H1 (cell line): ENCODE measurements around the gene CNBD2. TPM values are rescaled to one million over a fixed set of nuclear protein-coding genes. Genes with fewer than 3 reads are reported as not detected.
A peak's percentile ranks its signal among the peaks of the same experiment; 100 is the strongest.

ENCODE experiments used
- CTCF ChIA-PET: fragments of 300-600 bp; sonication (Branson Sonifier 250); formaldehyde crosslinking; loops from one replicate; lab custom pipeline; 2021; ENCODE audit not compliant: partially characterized antibody; lab: Charles Lee
- POLR2A ChIA-PET: fragments of 300-600 bp; sonication (Branson Sonifier 250); formaldehyde crosslinking; loops from one replicate; lab custom pipeline; 2021; ENCODE audit warnings: inconsistent platforms; ENCODE audit not compliant: partially characterized antibody; lab: Charles Lee
- DNase-seq, 2 experiments: peaks; one replicate each; pipeline versions ENCODE4 v3.0.0 to v3.0.0-alpha.2; 2010 to 2022; ENCODE audit warnings: low spot score in 2 of 2, low read depth in 1 of 2, mixed read lengths in 1 of 2
- FAIRE-seq: peaks from 2 replicates; lab custom pipeline; 2011; peaks lifted over from hg19 to GRCh38; lab: Jason Lieb, UNC
- H2AFZ ChIP-seq: 2 replicates; pipeline ENCODE4 v1.8.1; 2012; ENCODE audit warnings: low read length, inconsistent platforms
- H2AK5ac ChIP-seq: 2 replicates; pipeline ENCODE4 v1.6.1; 2013; ENCODE audit warnings: low read depth, low read length
- H2BK120ac ChIP-seq: replicated peaks from 2 replicates; pipeline ENCODE3; 2013; ENCODE audit warnings: low read depth, low read length, inconsistent platforms
- H2BK12ac ChIP-seq: 2 replicates; pipeline ENCODE4 v1.6.1; 2013; ENCODE audit warnings: low read depth, low read length
- H2BK15ac ChIP-seq: 2 replicates; pipeline ENCODE4 v1.6.1; 2013; ENCODE audit warnings: low read length
- H2BK20ac ChIP-seq: 2 replicates; pipeline ENCODE4 v1.6.1; 2013; ENCODE audit warnings: low read length
- H2BK5ac ChIP-seq: 2 replicates; pipeline ENCODE4 v1.6.1; 2013; ENCODE audit warnings: low read depth, low read length
- H3K14ac ChIP-seq: 2 replicates; pipeline ENCODE4 v1.6.1; 2013; ENCODE audit warnings: inconsistent platforms; ENCODE audit not compliant: insufficient read length
- H3K18ac ChIP-seq: 2 replicates; pipeline ENCODE4 v1.6.1; 2013; ENCODE audit warnings: low read length; ENCODE audit errors: extremely low read depth
- H3K23ac ChIP-seq: 2 replicates; pipeline ENCODE4 v1.6.1; 2013; ENCODE audit warnings: inconsistent platforms; ENCODE audit not compliant: insufficient read length
- H3K23me2 ChIP-seq: 2 replicates; pipeline ENCODE4 v1.6.1; 2013; ENCODE audit warnings: low read depth, low read length
- H3K27ac ChIP-seq: 2 replicates; pipeline ENCODE4 v1.6.1; 2011; ENCODE audit warnings: low read depth, low read length, inconsistent platforms
- H3K27me3 ChIP-seq, 4 experiments: replicated peaks in 1 of 4; 1 replicate in 1 of 4; 2 replicates in 3 of 4; pipeline versions ENCODE4 v1.6.1 to v1.8.1; 2011 to 2013; ENCODE audit warnings: low read length in 3 of 4, mild to moderate bottlenecking in 3 of 4, inconsistent platforms in 2 of 4, mixed read lengths in 2 of 4, moderate library complexity in 1 of 4; ENCODE audit not compliant: control insufficient read depth in 3 of 4, insufficient read depth in 3 of 4; ENCODE audit errors: extremely low read depth in 1 of 4
- H3K36me3 ChIP-seq, 4 experiments: 2 replicates each; pipeline versions ENCODE4 v1.6.1 to v1.8.1; 2011 to 2013; ENCODE audit warnings: mild to moderate bottlenecking in 4 of 4, low read length in 3 of 4, moderate library complexity in 2 of 4, control low read depth in 1 of 4, inconsistent platforms in 1 of 4; ENCODE audit not compliant: insufficient read depth in 4 of 4, control insufficient read depth in 2 of 4
- H3K4ac ChIP-seq: replicated peaks from 2 replicates; pipeline ENCODE3; 2013; ENCODE audit warnings: low read length, low read depth, mixed read lengths, inconsistent platforms; ENCODE audit not compliant: insufficient read length
- H3K4me1 ChIP-seq, 4 experiments: replicated peaks in 1 of 4; 1 replicate in 1 of 4; 2 replicates in 3 of 4; pipeline versions ENCODE4 v1.6.1 to v1.8.1; 2011 to 2013; ENCODE audit warnings: low read length in 3 of 4, inconsistent platforms in 2 of 4, mixed read lengths in 1 of 4; ENCODE audit not compliant: insufficient read depth in 4 of 4, control insufficient read depth in 3 of 4
- H3K4me2 ChIP-seq, 2 experiments: 2 replicates each; pipeline versions ENCODE4 v1.6.1 to v1.8.1; 2011 to 2013; ENCODE audit warnings: low read depth in 2 of 2, low read length in 2 of 2, control low read depth in 1 of 2, inconsistent platforms in 1 of 2, mild to moderate bottlenecking in 1 of 2; ENCODE audit not compliant: insufficient read depth in 1 of 2
- H3K4me3 ChIP-seq, 4 experiments: fragments of 200-600, 300-600 bp in 1 of 4; sonication (generic), shearing (Covaris generic), sonication (Bioruptor Twin) in 1 of 4; 2 replicates each; pipeline versions ENCODE4 v1.5.1 to v1.8.1; 2011 to 2016; ENCODE audit warnings: low read length in 4 of 4, low read depth in 3 of 4, control low read depth in 2 of 4, inconsistent platforms in 2 of 4, mild to moderate bottlenecking in 2 of 4, mixed read lengths in 1 of 4, moderate library complexity in 1 of 4; ENCODE audit not compliant: insufficient read depth in 2 of 4; ENCODE audit errors: extremely low read depth in 1 of 4
- H3K56ac ChIP-seq: replicated peaks from 2 replicates; pipeline ENCODE3; 2013; ENCODE audit warnings: low read depth, mild to moderate bottlenecking, mixed read lengths, low read length, inconsistent platforms; ENCODE audit not compliant: insufficient read length
- H3K79me1 ChIP-seq: 2 replicates; pipeline ENCODE4 v1.6.1; 2013; ENCODE audit warnings: low read depth, low read length, control low read depth
- H3K79me2 ChIP-seq, 2 experiments: 2 replicates each; pipeline versions ENCODE4 v1.6.1 to v1.8.1; 2012 to 2013; ENCODE audit warnings: low read length in 2 of 2, mild to moderate bottlenecking in 2 of 2, inconsistent platforms in 1 of 2; ENCODE audit not compliant: insufficient read depth in 2 of 2, control insufficient read depth in 1 of 2
- H3K9ac ChIP-seq, 4 experiments: replicated peaks in 1 of 4; 1 replicate in 1 of 4; 2 replicates in 3 of 4; pipeline versions ENCODE4 v1.6.1 to v1.8.1; 2011 to 2013; ENCODE audit warnings: low read depth in 3 of 4, low read length in 3 of 4, control low read depth in 2 of 4, mild to moderate bottlenecking in 2 of 4, moderate library complexity in 2 of 4, inconsistent platforms in 1 of 4; ENCODE audit errors: extremely low read depth in 1 of 4
- H3K9me3 ChIP-seq, 2 experiments: 2 replicates each; pipeline versions ENCODE4 v1.6.1 to v1.8.1; 2012 to 2013; ENCODE audit warnings: mild to moderate bottlenecking in 2 of 2, moderate library complexity in 2 of 2, control low read depth in 1 of 2, inconsistent platforms in 1 of 2, low read depth in 1 of 2, low read length in 1 of 2, mixed read lengths in 1 of 2; ENCODE audit not compliant: insufficient read depth in 2 of 2
- H4K20me1 ChIP-seq, 2 experiments: replicated peaks in 1 of 2; 2 replicates each; pipeline versions ENCODE3 to v1.8.1; 2011 to 2013; ENCODE audit warnings: inconsistent platforms in 2 of 2, low read length in 2 of 2, mild to moderate bottlenecking in 1 of 2; ENCODE audit not compliant: insufficient read depth in 2 of 2, control insufficient read depth in 1 of 2
- H4K5ac ChIP-seq: 2 replicates; pipeline ENCODE4 v1.6.1; 2013; ENCODE audit warnings: low read length, low read depth, mixed read lengths, inconsistent platforms; ENCODE audit not compliant: insufficient read length
- H4K8ac ChIP-seq: 2 replicates; pipeline ENCODE4 v1.8.0; 2013; ENCODE audit warnings: mild to moderate bottlenecking, moderate library complexity, low read length, inconsistent platforms; ENCODE audit not compliant: insufficient read depth; ENCODE audit errors: extremely low read depth
- H4K91ac ChIP-seq: replicated peaks from 2 replicates; pipeline ENCODE3; 2013; ENCODE audit warnings: low read length, mixed read lengths, inconsistent platforms; ENCODE audit not compliant: insufficient read length
- CREB1 ChIP-seq: IDR thresholded peaks from 2 replicates; pipeline ENCODE4 v1.6.1; 2012; ENCODE audit warnings: inconsistent platforms
- GTF2F1 ChIP-seq: IDR thresholded peaks from 2 replicates; pipeline ENCODE4 v1.6.1; 2012; ENCODE audit warnings: low read depth, low read length, improper control_type of control experiment, borderline replicate concordance
- HDAC6 ChIP-seq: IDR thresholded peaks from one replicate; pipeline ENCODE4 v1.7.1; 2012; ENCODE audit warnings: low read depth, mild to moderate bottlenecking, inconsistent platforms, low read length, moderate library complexity
- KDM1A ChIP-seq: fragments of 200-600, 300-600 bp; sonication (generic); IDR thresholded peaks from 2 replicates; pipeline ENCODE4 v1.7.1; 2016; ENCODE audit warnings: mild to moderate bottlenecking, low read length, borderline replicate concordance
- KDM4A ChIP-seq: IDR thresholded peaks from one replicate; pipeline ENCODE4 v1.7.1; 2012; ENCODE audit warnings: low read depth, mild to moderate bottlenecking, moderate library complexity, low read length, inconsistent platforms; ENCODE audit not compliant: severe bottlenecking
- KDM5A ChIP-seq: fragments of 200-600 bp; IDR thresholded peaks from 2 replicates; pipeline ENCODE4 v1.7.1; 2012; ENCODE audit warnings: mild to moderate bottlenecking, low read length, inconsistent platforms, mixed read lengths
- RXRA ChIP-seq: IDR thresholded peaks from 2 replicates; pipeline ENCODE4 v1.6.1; 2011; ENCODE audit warnings: low read depth, mild to moderate bottlenecking, low read length, moderate library complexity; ENCODE audit not compliant: insufficient read depth
- WGBS, 2 experiments: shearing (Covaris generic) in 1 of 2; methylation state at CpG; one replicate each; pipeline versions ENCODE4 v1.1.6 to v1.1.7; 2013 to 2015; ENCODE audit warnings: low lambda C conversion rate in 2 of 2, mixed read lengths in 2 of 2, inconsistent platforms in 1 of 2, low coverage in 1 of 2, missing lambda C conversion rate in 1 of 2; ENCODE audit not compliant: insufficient replicate concordance in 2 of 2, insufficient coverage in 1 of 2, insufficient read length in 1 of 2; ENCODE audit errors: extremely low coverage in 1 of 2, missing lambda C conversion rate in 1 of 2; 5-methylcytosine and 5-hydroxymethylcytosine counted together
- long read RNA-seq, 2 experiments: library from RNA in 1 of 2; library from capped mRNA in 1 of 2; stranded (forward); transcript quantifications; one replicate each; pipeline ENCODE4 v2.0.0, GENCODE V29; 2021; ENCODE audit warnings: inconsistent platforms in 1 of 2
- polyA minus RNA-seq, 3 experiments: library from RNA; depleted of rRNA, polyadenylated mRNA; stranded (reverse); fragments of >200 nt; gene quantifications; 1 replicate in 2 of 3; 2 replicates in 1 of 3; pipeline ENCODE4 v1.2.3, GENCODE V29; 2011
- polyA plus RNA-seq, 7 experiments: library from polyadenylated mRNA; depleted of rRNA in 3 of 7; stranded (reverse) in 5 of 7; unstranded in 2 of 7; fragments of >200 nt in 5 of 7; fragments of 200-250 nt in 2 of 7; gene quantifications; 1 replicate in 5 of 7; 2 replicates in 1 of 7; 4 replicates in 1 of 7; pipeline versions ENCODE4 v1.2.1 to v1.2.3, GENCODE V29; 2011 to 2013; ENCODE audit warnings: missing spikeins in 2 of 7, mixed read lengths in 2 of 7
- total RNA-seq: library from RNA; stranded (reverse); fragmentation: NEBNext Ultra II Directional; extraction: Animal tissue kit (Norgen Biotek cat#: 25700); gene quantifications from 2 replicates; pipeline ENCODE4 v1.2.1, GENCODE V29; 2021

The CNBD2 gene
- 1.8 and 2.6 TPM in 2 replicates for total RNA-seq
- polyA plus RNA-seq (2011; rRNA removed): 3.2 and 4.5 TPM in 2 replicates
- 5.0 TPM for polyA plus RNA-seq (2011; cell fraction: cytosol; rRNA removed)
- polyA plus RNA-seq (2011; cell fraction: nucleus; rRNA removed): 3.8 TPM
- polyA plus RNA-seq (2012, experiment 1 of 2): 1.9 to 2.5 TPM (median 2.0 TPM) in 4 replicates
- polyA plus RNA-seq (2012, experiment 2 of 2): 2.7 TPM
- 4.3 TPM for polyA plus RNA-seq (2013, experiment 1 of 2)
- polyA plus RNA-seq (2013, experiment 2 of 2): 4.0 TPM
- 1.6 and 2.0 TPM in 2 replicates for polyA minus RNA-seq (2011; rRNA and poly(A)+ RNA removed)
- not detected for polyA minus RNA-seq (2011; cell fraction: cytosol; rRNA and poly(A)+ RNA removed)
- 4.3 TPM for polyA minus RNA-seq (2011; cell fraction: nucleus; rRNA and poly(A)+ RNA removed)
- long read RNA-seq, experiment 1, partial matches to known transcripts: 0 of 3 reads
- long read RNA-seq, experiment 1, other reads (novel, unspliced or antisense): 0 of 3 reads
- long read RNA-seq, experiment 2, partial matches to known transcripts: 0 of 1 reads
- long read RNA-seq, experiment 2, other reads (novel, unspliced or antisense): 1 of 1 reads

GRCh38 chr20:35967979-35968640 lies at the start of gene CNBD2:
CNBD2 (plus strand) TSS chr20:35968590; CDS start chr20:35968763, 173 bp downstream.
- Histone ChIP-seq H3K4me1 (peaks cover 0 to 2% (median 0%) of the 10 kb centered on the region in 4 experiments; a peak in 2 of 7 replicates), H3K14ac (no peak within 1 kb of the TSS), H3K27me3 (no peaks in the 10 kb centered on the region; a peak in 1 of 7 replicates), H3K23ac (no peak within 1 kb of the TSS), H3K56ac (no peak within 1 kb of the TSS), H3K23me2 (no peaks in the 10 kb centered on the region), H4K8ac (no peak within 1 kb of the TSS), H4K91ac (no peak within 1 kb of the TSS), H3K36me3 (no peaks in the 10 kb centered on the region), H2BK12ac (no peak within 1 kb of the TSS), H2BK120ac (no peak within 1 kb of the TSS), H2BK5ac (no peak within 1 kb of the TSS), H4K5ac (no peak within 1 kb of the TSS), H2BK15ac (no peak within 1 kb of the TSS), H2AFZ (peak within 1 kb of the TSS; percentile 79), H3K9me3 (peaks cover 0 to 3% of the 10 kb centered on the region in 2 experiments; a peak in 1 of 4 replicates), H3K18ac (no peak within 1 kb of the TSS), H3K4me2 (no peak within 1 kb of the TSS), H3K9ac (no peak within 1 kb of the TSS), H3K4me3 (no peak within 1 kb of the TSS), H3K79me2 (no peaks in the 10 kb centered on the region), H3K79me1 (no peaks in the 10 kb centered on the region), H3K27ac (no peak within 1 kb of the TSS), H3K4ac (no peak within 1 kb of the TSS), H4K20me1 (no peaks in the 10 kb centered on the region), H2AK5ac (no peak within 1 kb of the TSS), H2BK20ac (no peak within 1 kb of the TSS)
- POLR2A ChIA-PET: interaction anchor here (1.4 to 2.8 kb wide), 2 partner anchors 14 to 226 kb away, joined by 7 to 11 read pairs; partner anchors contain the start of genes RBM39 and SCAND1
- CTCF ChIA-PET: interaction anchor here (0.7 to 3.6 kb wide), 7 partner anchors 10 to 189 kb away, joined by 3 to 21 read pairs (median 7); partner anchors contain the start of gene SCAND1
- 84% methylated on average over 3 of the region's 3 CpGs; no CpG with 5 or more reads in 1 of the 2 experiments for WGBS, 2 experiments
- FAIRE-seq: peak; percentile 73
- DNase-seq: no peak
- TF ChIP-seq RXRA (no peak), CREB1 (no peak), KDM1A (no peak), HDAC6 (no peak), GTF2F1 (no peak), KDM4A (no peak), KDM5A (no peak)
